Psoas muscle (tissue), 8 donors: ENCODE measurements around the gene TUBGCP6. TPM values are rescaled to one million over a fixed set of nuclear protein-coding genes. Genes with fewer than 3 reads are reported as not detected.

Source experiments
- ATAC-seq, 4 donors: fragments of 200-7000 bp; cut with Tn5 transposase; one replicate each; pipeline ENCODE4 v1.9.1; 2020; ENCODE audit warnings: moderate library complexity in 3 of 4, mild to moderate bottlenecking in 2 of 4
- DNase-seq, 2 donors: peaks; one replicate each; pipeline ENCODE4 v3.0.0-alpha.2; 2020
- H3K27ac ChIP-seq: fragments of 200-600 bp; one replicate; pipeline ENCODE4 v1.8.0; 2022
- H3K27me3 ChIP-seq, 3 donors: fragments of 200-600 bp in 1 of 3; one replicate each; pipeline versions ENCODE4 v1.6.1 to v1.8.0; 2013 to 2022; ENCODE audit warnings: low read length in 2 of 3, mild to moderate bottlenecking in 2 of 3, moderate library complexity in 1 of 3; ENCODE audit not compliant: insufficient read depth in 3 of 3
- H3K36me3 ChIP-seq, 2 donors: fragments of 200-600 bp in 1 of 2; one replicate each; pipeline versions ENCODE4 v1.6.1 to v1.8.0; 2013 to 2022; ENCODE audit warnings: low read depth in 1 of 2, mild to moderate bottlenecking in 1 of 2, moderate library complexity in 1 of 2; ENCODE audit not compliant: insufficient read depth in 1 of 2
- H3K4me1 ChIP-seq: fragments of 200-600 bp; one replicate; pipeline ENCODE4 v1.8.0; 2022
- H3K4me3 ChIP-seq: fragments of 200-600 bp; one replicate; pipeline ENCODE4 v1.8.0; 2022; ENCODE audit warnings: mild to moderate bottlenecking
- H3K9me3 ChIP-seq: fragments of 200-600 bp; one replicate; pipeline ENCODE4 v1.8.0; 2022
- CTCF ChIP-seq: fragments of 200-600 bp; IDR thresholded peaks from one replicate; pipeline ENCODE4 v1.8.0; 2022; ENCODE audit warnings: antibody characterized with exemption
- WGBS, 3 donors: extraction: QIAGEN DNeasy Blood & Tissue Kit; methylation state at CpG; one replicate each; pipeline versions ENCODE4 v1.1.6 to v1.1.7; 2013; 5-methylcytosine and 5-hydroxymethylcytosine counted together
- intact Hi-C, 2 donors: fragments of 100-400 bp; cut with DNase I; formaldehyde crosslinking; loops; one replicate each; pipeline versions ENCODE4 v1.11.0 to v1.14.2; 2022
- polyA plus RNA-seq, 3 donors: library from polyadenylated mRNA; stranded (reverse); fragments of 200-250 nt; gene quantifications; one replicate each; pipeline ENCODE4 v1.2.3, GENCODE V29; 2013
- total RNA-seq, 4 donors: library from RNA; stranded (reverse); fragmentation: NEBNext Ultra II Directional in 2 of 4; extraction: Animal tissue kit (Norgen Biotek cat#: 25700) in 2 of 4; gene quantifications; one replicate each; pipeline versions ENCODE4 v1.2.1 to v1.2.4, GENCODE V29; 2021 to 2023
- donor health status: healthy with polysubstance abuse.
- donor health status: DM: no; HTN: no; CAD: no; lungs with moderate emphysema.
- donor health status: Bipolar disorder and iron deficiency.
- donor health status: healthy.
- donor health status: DM: yes; HTN: yes; CAD: no.
- donor health status: DM: no; HTN: no; CAD: no.
- donor health status: DM: no; HTN: no; CAD: no.
- donor health status: DM: yes; HTN: yes; CAD: no.

Gene TUBGCP6
- total and polyA plus RNA-seq, 7 donors: 9.5 to 21.8 (median 18.0) TPM

- DNase-seq (no peak), ATAC-seq (peak in 3 of 4 donors; percentile 3 to 11 (median 5))
- WGBS, 3 donors: 8 to 15% (median 11%) methylated on average over 32 to 36 of the region's 36 CpGs
- TF ChIP-seq CTCF: no peak
- Histone ChIP-seq H3K9me3 (no peaks in the 10 kb centered on the region), H3K4me1 (peaks cover 21% of the 10 kb centered on the region), H3K27ac (peak overlapping the region; percentile 63), H3K4me3 (peak overlapping the region; percentile 70), H3K36me3 (peaks cover 0 to 65% of the 10 kb centered on the region in 2 donors), H3K27me3 (no peaks in the 10 kb centered on the region)
- intact Hi-C loops: loop anchor here (2.0 to 10.0 kb wide), 5 partner anchors 51 to 253 kb away; partner anchors contain the start of genes DENND6B (in 1 of the 2), LMF2 (in 1 of the 2), NCAPH2 (in 1 of the 2) and PPP6R2 (in 1 of the 2)
These were observed 6.8 kb upstream of the TUBGCP6 start for GRCh38 chr22:50251477-50252081.

- Histone ChIP-seq H3K27me3 (no peaks in the 10 kb centered on the region), H3K36me3 (peaks cover 0 to 65% of the 10 kb centered on the region in 2 donors), H3K4me1 (peaks cover 23% of the 10 kb centered on the region), H3K27ac (peak within 1 kb of the TSS; percentile 63), H3K4me3 (peak within 1 kb of the TSS; percentile 70), H3K9me3 (no peaks in the 10 kb centered on the region)
- intact Hi-C loops: loop anchor here (2.0 to 10.0 kb wide), 5 partner anchors 52 to 254 kb away; partner anchors contain the start of genes DENND6B (in 1 of the 2), LMF2 (in 1 of the 2), NCAPH2 (in 1 of the 2) and PPP6R2 (in 1 of the 2)
- TF ChIP-seq CTCF: no peak
- DNase-seq (peak; percentile 80 to 87), ATAC-seq (peak; percentile 28 to 53 (median 45))
- 1 to 2% (median 2%) methylated on average over 35 to 81 of the region's 81 CpGs for WGBS, 3 donors
These were observed 6.0 kb upstream of the TUBGCP6 start, which contains the start of gene HDAC10 for GRCh38 chr22:50250555-50251476. Gene HDAC10 (minus strand): TSS chr22:50251265. CDS start chr22:50251032, 233 bp downstream.

GRCh38 chr22:50250249-50250554 is 5.4 kb upstream of the TUBGCP6 start:
- H3K27ac ChIP-seq: no peak overlapping the region
- TF ChIP-seq CTCF: no peak
- H3K36me3 ChIP-seq: peaks cover 0 to 60% of the 10 kb centered on the region in 2 donors
- ATAC-seq (peak in 1 of 4 donors; percentile 0), DNase-seq (no peak)
- intact Hi-C loops: loop anchor here (2.0 to 10.0 kb wide), 5 partner anchors 53 to 255 kb away; partner anchors contain the start of genes DENND6B (in 1 of the 2), LMF2 (in 1 of the 2), NCAPH2 (in 1 of the 2) and PPP6R2 (in 1 of the 2)
- 49 to 66% (median 51%) methylated on average over 11 of the region's 11 CpGs for WGBS, 3 donors
- H3K9me3 ChIP-seq: no peaks in the 10 kb centered on the region
- no peaks in the 10 kb centered on the region for H3K27me3 ChIP-seq
- H3K4me3 ChIP-seq: peak overlapping the region; percentile 70
- H3K4me1 ChIP-seq: peaks cover 28% of the 10 kb centered on the region

- Histone ChIP-seq H3K27me3 (no peaks in the 10 kb centered on the region), H3K36me3 (peaks cover 0 to 54% of the 10 kb centered on the region in 2 donors), H3K4me3 (peak overlapping the region; percentile 70), H3K9me3 (no peaks in the 10 kb centered on the region), H3K4me1 (peaks cover 28% of the 10 kb centered on the region), H3K27ac (no peak overlapping the region)
- DNase-seq (peak in 1 of 2 donors; percentile 54), ATAC-seq (no peak)
- WGBS, 3 donors: 76 to 86% (median 77%) methylated on average over 31 to 32 of the region's 32 CpGs
- TF ChIP-seq CTCF: no peak
- intact Hi-C loops: loop anchor here (2.0 to 10.0 kb wide), 5 partner anchors 53 to 255 kb away; partner anchors contain the start of genes DENND6B (in 1 of the 2), LMF2 (in 1 of the 2), NCAPH2 (in 1 of the 2) and PPP6R2 (in 1 of the 2)
These were observed 4.8 kb upstream of the TUBGCP6 start for GRCh38 chr22:50249341-50250248.
